ENCODE data around the gene KIRREL1.

- TF ChIP-seq CTCF (optimal IDR thresholded peaks at IDR 0.05 in 1 of 3, IDR thresholded peaks at IDR 0.05 in 1 of 3, conservative IDR thresholded peaks at IDR 0.05 in 1 of 3; ENCODE audit: extremely low read depth in 1 of 3, insufficient read depth in 2 of 3, low read length in 3 of 3) (no peak), EZH2 (IDR thresholded peaks at IDR 0.05; ENCODE audit: low read length) (no peak)
These were observed 108.5 kb downstream of the KIRREL1 start for GRCh38 chr1:158101927-158102326.

Measured in keratinocyte (primary cell).